Smooth muscle cell (in vitro differentiated cells): Measurements from ENCODE around the gene PLCD1. TPM values are rescaled to one million over a fixed set of nuclear protein-coding genes. Genes with fewer than 3 reads are reported as not detected.
"Not testable (repeated sequence)": the region's sequence is repeated elsewhere in the genome, so short reads cannot be mapped to it uniquely, and the experiment has no call there.

Experiments
- DNase-seq: peaks from one replicate; lab custom pipeline; 2025; ENCODE audit not compliant: unreplicated experiment; lab: John Stamatoyannopoulos, UW
- H2AFZ ChIP-seq: fragments of 200-600 bp; sonication (generic); 2 replicates; pipeline ENCODE4 v1.6.0; 2016; ENCODE audit warnings: antibody characterized with exemption, low read depth, mild to moderate bottlenecking
- H3F3A ChIP-seq: fragments of 200-600 bp; sonication (generic); 2 replicates; pipeline ENCODE4 v1.6.0; 2017; ENCODE audit warnings: antibody characterized with exemption, low read depth
- H3K27ac ChIP-seq: fragments of 200-600 bp; sonication (generic); 2 replicates; pipeline ENCODE4 v1.5.1; 2016; ENCODE audit warnings: low read depth, mild to moderate bottlenecking
- H3K27me3 ChIP-seq: fragments of 200-600 bp; sonication (generic); 2 replicates; pipeline ENCODE4 v1.6.1; 2016; ENCODE audit warnings: low read depth, mild to moderate bottlenecking
- H3K36me3 ChIP-seq: fragments of 200-600 bp; sonication (generic); 2 replicates; pipeline ENCODE4 v1.5.1; 2016; ENCODE audit warnings: low read depth
- H3K4me1 ChIP-seq: fragments of 200-600 bp; sonication (generic); 2 replicates; pipeline ENCODE4 v1.5.1; 2016; ENCODE audit warnings: low read depth
- H3K4me2 ChIP-seq: fragments of 200-600 bp; sonication (generic); 2 replicates; pipeline ENCODE4 v1.6.0; 2016; ENCODE audit warnings: mild to moderate bottlenecking
- H3K4me3 ChIP-seq: fragments of 200-600 bp; sonication (generic); 2 replicates; pipeline ENCODE4 v1.5.1; 2016; ENCODE audit warnings: mild to moderate bottlenecking
- H3K79me2 ChIP-seq: fragments of 200-600 bp; sonication (generic); 2 replicates; pipeline ENCODE4 v1.6.0; 2016; ENCODE audit warnings: low read depth, mild to moderate bottlenecking
- H3K9ac ChIP-seq: fragments of 200-600 bp; sonication (generic); 2 replicates; pipeline ENCODE4 v1.6.0; 2016; ENCODE audit warnings: low read depth
- H3K9me3 ChIP-seq: fragments of 200-600 bp; sonication (generic); replicated peaks from 2 replicates; pipeline ENCODE4 v1.5.1; 2016; ENCODE audit warnings: low read depth
- H4K20me1 ChIP-seq: fragments of 200-600 bp; sonication (generic); 2 replicates; pipeline ENCODE4 v1.6.0; 2016; ENCODE audit warnings: low read depth
- CTCF ChIP-seq: fragments of 200-600 bp; sonication (generic); IDR thresholded peaks from 2 replicates; pipeline ENCODE4 v1.5.1; 2017; ENCODE audit warnings: borderline replicate concordance, mild to moderate bottlenecking, antibody characterized with exemption; ENCODE audit not compliant: insufficient read depth, poor library complexity, severe bottlenecking
- WGBS: methylation state at CpG from one replicate; pipeline ENCODE4 v1.1.7; 2016; ENCODE audit warnings: low lambda C conversion rate; 5-methylcytosine and 5-hydroxymethylcytosine counted together
- polyA plus RNA-seq: library from polyadenylated mRNA; unstranded; fragments of >200 nt; fragmentation: Nextera tagmentation; extraction: Ambion mirVana; gene quantifications from 2 replicates; pipeline ENCODE4 v1.2.1, GENCODE V29; 2016
- total RNA-seq: library from RNA; depleted of rRNA; stranded (reverse); fragments of >200 nt; gene quantifications from 2 replicates; pipeline ENCODE4 v1.2.3, GENCODE V29; 2014

Gene PLCD1
- total and polyA plus RNA-seq, 2 experiments from 2014 or later, result 21.3 to 33.3 TPM

DNA sequence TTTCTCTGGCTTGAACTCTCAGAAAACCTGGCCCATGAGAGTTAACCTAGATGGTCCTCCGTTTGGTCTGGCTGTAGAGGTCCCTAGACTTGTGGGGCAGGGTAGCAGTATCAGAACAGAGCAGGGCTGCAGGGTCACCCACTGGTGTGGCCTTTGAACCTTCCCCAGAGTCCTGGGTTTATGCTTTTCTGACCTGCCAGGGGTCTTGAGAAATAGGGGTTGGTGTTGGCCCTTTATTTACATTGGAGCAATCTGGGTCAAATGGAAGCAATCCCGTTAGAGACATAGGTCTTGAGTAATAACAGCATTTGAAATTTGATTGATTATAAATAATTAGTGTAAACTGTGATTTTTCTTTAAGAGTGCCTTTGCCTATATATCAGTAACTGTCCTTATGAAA is 33.4 kb upstream of the PLCD1 start:
- H3K36me3 ChIP-seq, result no peaks in the 10 kb centered on the region
- TF ChIP-seq CTCF, result no peak
- no peaks in the 10 kb centered on the region for H3K79me2 ChIP-seq
- no peaks in the 10 kb centered on the region for H3F3A ChIP-seq
- H3K27ac ChIP-seq, result no peak overlapping the region
- H3K27me3 ChIP-seq, result no peaks in the 10 kb centered on the region
- no peak for DNase-seq
- no peak overlapping the region for H3K4me3 ChIP-seq
- H4K20me1 ChIP-seq, result no peaks in the 10 kb centered on the region
- H3K4me2 ChIP-seq, result no peak overlapping the region
- 78% methylated on average over 2 of the region's 2 CpGs for WGBS
- no peak overlapping the region for H2AFZ ChIP-seq
- no peaks in the 10 kb centered on the region for H3K9me3 ChIP-seq
- H3K9ac ChIP-seq, result no peak overlapping the region
- H3K4me1 ChIP-seq, result no peaks in the 10 kb centered on the region

- Histone ChIP-seq H3K36me3 (no peaks in the 10 kb centered on the region), H3K9ac (no peak overlapping the region), H3K4me2 (no peak overlapping the region), H3K27ac (no peak overlapping the region), H2AFZ (no peak overlapping the region), H4K20me1 (no peaks in the 10 kb centered on the region), H3K27me3 (no peaks in the 10 kb centered on the region), H3K79me2 (no peaks in the 10 kb centered on the region), H3K4me1 (no peaks in the 10 kb centered on the region), H3F3A (no peaks in the 10 kb centered on the region), H3K9me3 (no peaks in the 10 kb centered on the region), H3K4me3 (no peak overlapping the region)
- 90% methylated on average over 7 of the region's 7 CpGs for WGBS
- no peak for DNase-seq
- no peak for TF ChIP-seq CTCF
Measured at GRCh38 chr3:38059591-38059990, 30.1 kb upstream of the PLCD1 start.

- Histone ChIP-seq H3K36me3 (no peaks in the 10 kb centered on the region), H3K4me2 (no peak overlapping the region), H3K27me3 (no peaks in the 10 kb centered on the region), H3K9ac (no peak overlapping the region), H4K20me1 (no peaks in the 10 kb centered on the region), H3K79me2 (no peaks in the 10 kb centered on the region), H3K9me3 (no peaks in the 10 kb centered on the region), H3K4me3 (no peak overlapping the region), H2AFZ (no peak overlapping the region), H3F3A (no peaks in the 10 kb centered on the region), H3K4me1 (no peaks in the 10 kb centered on the region), H3K27ac (no peak overlapping the region)
- DNase-seq, result no peak
- no peak for TF ChIP-seq CTCF
- 92% methylated on average over 2 of the region's 2 CpGs for WGBS
Measured at GRCh38 chr3:38059148-38059547, 29.7 kb upstream of the PLCD1 start.

DNA sequence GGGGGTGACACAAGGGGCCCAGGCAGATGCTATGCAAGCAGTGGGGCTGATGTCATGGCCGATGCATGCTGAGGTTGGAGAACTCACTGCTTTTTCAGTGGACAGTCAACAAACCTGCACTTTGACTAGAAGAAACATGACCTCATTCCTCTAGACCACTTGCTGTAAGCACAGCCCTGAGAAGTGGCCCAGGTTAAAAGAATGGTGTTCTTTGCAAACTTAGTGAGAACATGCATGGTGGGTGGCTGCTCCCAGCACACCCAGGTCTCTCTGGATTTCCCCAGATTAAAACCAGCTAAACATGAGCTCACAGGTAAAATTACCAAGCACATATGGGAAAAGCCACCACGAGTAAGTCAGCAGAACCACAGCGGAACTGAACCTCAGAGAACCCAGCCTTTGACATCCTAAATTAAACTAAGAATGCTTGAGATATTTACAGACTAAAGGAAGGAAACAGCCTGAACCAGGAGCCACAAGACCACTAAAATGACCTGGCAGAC is 25.1 kb upstream of the PLCD1 start:
- Histone ChIP-seq H3K4me2 (no peak overlapping the region), H3K4me1 (no peaks in the 10 kb centered on the region), H2AFZ (no peak overlapping the region), H3K27ac (no peak overlapping the region), H3K9ac (no peak overlapping the region), H3K79me2 (no peaks in the 10 kb centered on the region), H3F3A (no peaks in the 10 kb centered on the region), H3K9me3 (no peaks in the 10 kb centered on the region), H3K27me3 (no peaks in the 10 kb centered on the region), H3K4me3 (no peak overlapping the region), H4K20me1 (no peaks in the 10 kb centered on the region), H3K36me3 (no peaks in the 10 kb centered on the region)
- WGBS, result 71% methylated on average over 3 of the region's 3 CpGs
- no peak for TF ChIP-seq CTCF
- DNase-seq, result no peak

DNA sequence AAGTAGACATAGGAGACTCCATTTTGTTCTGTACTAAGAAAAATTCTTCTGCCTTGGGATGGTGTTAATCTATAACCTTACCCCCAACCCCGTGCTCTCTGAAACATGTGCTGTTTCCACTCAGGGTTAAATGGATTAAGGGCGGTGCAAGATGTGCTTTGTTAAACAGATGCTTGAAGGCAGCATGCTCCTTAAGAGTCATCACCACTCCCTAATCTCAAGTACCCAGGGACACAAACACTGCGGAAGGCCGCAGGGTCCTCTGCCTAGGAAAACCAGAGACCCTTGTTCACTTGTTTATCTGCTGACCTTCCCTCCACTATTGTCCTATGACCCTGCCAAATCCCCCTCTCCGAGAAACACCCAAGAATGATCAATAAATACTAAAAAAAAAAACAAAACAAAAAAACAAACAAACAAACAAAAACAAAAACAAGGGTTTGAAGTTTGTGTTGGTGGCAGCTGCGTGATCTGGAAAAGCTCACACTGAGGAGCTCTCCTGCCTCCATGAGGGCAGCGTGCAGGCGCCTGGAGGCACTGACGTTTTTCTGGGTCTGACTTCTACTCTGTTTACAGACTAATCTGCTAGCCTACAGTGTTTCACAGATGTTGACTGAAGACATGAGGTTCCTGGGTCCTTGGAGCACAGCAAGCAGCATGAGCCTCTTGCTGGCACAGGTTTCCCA is 24.5 kb upstream of the PLCD1 start:
- H2AFZ ChIP-seq, H3K9me3 ChIP-seq, H3K27me3 ChIP-seq, H3K4me2 ChIP-seq, H3K4me3 ChIP-seq, H3K79me2 ChIP-seq, H3F3A ChIP-seq, H3K27ac ChIP-seq, H3K9ac ChIP-seq, H3K36me3 ChIP-seq, H3K4me1 ChIP-seq, H4K20me1 ChIP-seq, DNase-seq: not testable (repeated sequence)
- WGBS, result 78% methylated on average over 7 of the region's 9 CpGs
